Stimulated activated memory B cell treated with anti-CD40 and anti-IgM and Interleukin-4, amounts not matched to agents 10 μg/mL and 1 μg/mL and 100 μg/mL, for 72 hours (primary cell): Measurements from ENCODE around the gene VWA8.
"Not testable (repeated sequence)": the region's sequence is repeated elsewhere in the genome, so short reads cannot be mapped to it uniquely, and the experiment has no call there.

ENCODE experiments used
- ATAC-seq: fragments of 150-1000 bp; cut with Tn5 transposase; 2 replicates; pipeline ENCODE4 v1.10.0; 2021
- H3K27ac Mint-ChIP-seq: one replicate; pipeline ENCODE4 v1.8.0; 2022; ENCODE audit warnings: mild to moderate bottlenecking, mixed read lengths
- H3K27me3 Mint-ChIP-seq: one replicate; pipeline ENCODE4 v1.8.0; 2022; ENCODE audit warnings: mixed read lengths
- H3K36me3 Mint-ChIP-seq: one replicate; pipeline ENCODE4 v1.8.0; 2022; ENCODE audit warnings: mixed read lengths
- H3K4me1 Mint-ChIP-seq: one replicate; pipeline ENCODE4 v1.8.0; 2022; ENCODE audit warnings: mixed read lengths
- H3K4me3 Mint-ChIP-seq: one replicate; pipeline ENCODE4 v1.8.0; 2022; ENCODE audit warnings: mild to moderate bottlenecking, moderate library complexity, mixed read lengths
- H3K9me3 Mint-ChIP-seq: one replicate; pipeline ENCODE4 v1.8.0; 2022; ENCODE audit warnings: mixed read lengths

The VWA8 gene

GRCh38 chr13:41582027-41582463 is 378.9 kb downstream of the VWA8 start:
- Mint-ChIP-seq H3K36me3 (peaks cover 41% of the 10 kb centered on the region), H3K4me3 (no peak overlapping the region), H3K4me1 (peaks cover under 1% of the 10 kb centered on the region), H3K27me3 (no peaks in the 10 kb centered on the region), H3K9me3 (no peaks in the 10 kb centered on the region), H3K27ac (no peak overlapping the region)
- no peak for ATAC-seq

DNA sequence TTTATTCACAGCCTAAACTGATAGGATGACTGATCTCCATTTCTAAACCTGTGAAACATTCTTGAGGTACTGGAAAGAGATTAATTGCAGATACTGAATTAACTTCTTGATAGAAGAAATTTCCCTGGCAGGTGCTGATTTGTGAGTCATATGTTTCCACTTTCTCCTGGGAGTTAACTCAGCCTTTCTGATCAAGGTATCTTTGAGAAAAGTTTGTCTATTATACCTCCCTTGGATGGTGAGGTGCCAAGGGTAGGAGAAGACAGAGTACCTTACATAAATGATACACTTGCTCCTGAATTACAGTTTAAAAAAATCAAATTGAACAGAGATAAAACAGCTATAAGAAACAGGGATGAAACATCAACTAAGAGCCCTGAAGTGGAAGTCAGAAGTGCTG is 380.6 kb downstream of the VWA8 start:
- Mint-ChIP-seq H3K4me1 (peaks cover 11% of the 10 kb centered on the region), H3K27me3 (no peaks in the 10 kb centered on the region), H3K27ac (no peak overlapping the region), H3K36me3 (peaks cover 41% of the 10 kb centered on the region), H3K4me3 (no peak overlapping the region), H3K9me3 (no peaks in the 10 kb centered on the region)
- no peak for ATAC-seq

DNA sequence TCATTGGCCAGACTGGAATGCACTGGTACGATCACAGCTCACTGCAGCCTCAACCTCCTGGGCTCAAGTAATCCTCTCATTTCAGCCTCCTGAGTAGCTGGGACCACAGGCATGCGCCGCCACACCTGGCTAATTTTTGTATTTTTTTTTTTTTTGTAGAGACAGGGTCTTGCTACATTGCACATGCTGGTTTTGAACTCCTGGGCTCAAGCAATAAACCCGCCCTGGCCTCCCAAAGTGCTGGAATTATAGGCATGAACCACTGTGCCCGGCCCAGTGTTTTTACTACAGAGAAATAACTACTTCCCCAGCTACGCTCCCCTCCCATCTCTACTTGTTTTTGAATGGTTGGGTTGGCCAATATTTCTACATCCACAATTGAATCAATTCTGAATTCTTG is 381.0 kb downstream of the VWA8 start:
- Mint-ChIP-seq H3K36me3 (peaks cover 45% of the 10 kb centered on the region), H3K27me3 (no peaks in the 10 kb centered on the region), H3K9me3 (no peaks in the 10 kb centered on the region), H3K4me1 (peaks cover 11% of the 10 kb centered on the region), H3K4me3 (no peak overlapping the region), H3K27ac (no peak overlapping the region)
- no peak for ATAC-seq

DNA sequence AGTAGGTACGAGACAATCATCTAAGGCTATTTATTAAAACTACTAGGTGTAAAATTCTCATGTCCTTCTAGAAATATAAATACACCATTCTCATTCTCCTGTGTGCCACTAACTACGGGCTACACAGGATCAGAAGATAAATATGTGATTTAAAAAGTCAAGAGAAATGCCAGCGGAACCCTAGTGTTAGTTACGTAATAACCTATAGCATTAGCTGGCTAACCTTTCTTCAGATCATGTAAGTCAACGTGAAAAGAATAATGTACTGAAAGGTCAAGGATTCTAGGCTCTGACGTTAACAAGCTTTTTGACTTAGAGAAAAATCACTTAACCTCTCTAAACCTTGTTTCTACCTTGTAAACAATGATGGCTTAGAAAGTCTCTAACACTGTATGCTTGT is 381.7 kb downstream of the VWA8 start:
- H3K27ac Mint-ChIP-seq: no peak overlapping the region
- ATAC-seq: no peak
- H3K27me3 Mint-ChIP-seq: no peaks in the 10 kb centered on the region
- H3K9me3 Mint-ChIP-seq: no peaks in the 10 kb centered on the region
- H3K4me1 Mint-ChIP-seq: peaks cover 11% of the 10 kb centered on the region
- H3K4me3 Mint-ChIP-seq: no peak overlapping the region
- H3K36me3 Mint-ChIP-seq: peaks cover 51% of the 10 kb centered on the region

- no peak overlapping the region for H3K27ac Mint-ChIP-seq
- no peaks in the 10 kb centered on the region for H3K9me3 Mint-ChIP-seq
- peaks cover 11% of the 10 kb centered on the region for H3K4me1 Mint-ChIP-seq
- H3K36me3 Mint-ChIP-seq: peaks cover 45% of the 10 kb centered on the region
- no peak overlapping the region for H3K4me3 Mint-ChIP-seq
- H3K27me3 Mint-ChIP-seq: no peaks in the 10 kb centered on the region
- ATAC-seq: no peak
Observed at GRCh38 chr13:41578371-41578770, 382.5 kb downstream of the VWA8 start.

- Mint-ChIP-seq H3K9me3 (no peaks in the 10 kb centered on the region), H3K4me1 (peaks cover 11% of the 10 kb centered on the region), H3K36me3 (peaks cover 36% of the 10 kb centered on the region), H3K4me3 (no peak overlapping the region), H3K27me3 (no peaks in the 10 kb centered on the region), H3K27ac (no peak overlapping the region)
- ATAC-seq: no peak
Observed at GRCh38 chr13:41577436-41577835, 383.5 kb downstream of the VWA8 start.

GRCh38 chr13:41573640-41574039 is 387.3 kb downstream of the VWA8 start:
- ATAC-seq, H3K27ac Mint-ChIP-seq, H3K4me3 Mint-ChIP-seq, H3K27me3 Mint-ChIP-seq, H3K9me3 Mint-ChIP-seq: not testable (repeated sequence)
- peaks cover 29% of the 10 kb centered on the region for H3K36me3 Mint-ChIP-seq
- H3K4me1 Mint-ChIP-seq: peaks cover 11% of the 10 kb centered on the region

DNA sequence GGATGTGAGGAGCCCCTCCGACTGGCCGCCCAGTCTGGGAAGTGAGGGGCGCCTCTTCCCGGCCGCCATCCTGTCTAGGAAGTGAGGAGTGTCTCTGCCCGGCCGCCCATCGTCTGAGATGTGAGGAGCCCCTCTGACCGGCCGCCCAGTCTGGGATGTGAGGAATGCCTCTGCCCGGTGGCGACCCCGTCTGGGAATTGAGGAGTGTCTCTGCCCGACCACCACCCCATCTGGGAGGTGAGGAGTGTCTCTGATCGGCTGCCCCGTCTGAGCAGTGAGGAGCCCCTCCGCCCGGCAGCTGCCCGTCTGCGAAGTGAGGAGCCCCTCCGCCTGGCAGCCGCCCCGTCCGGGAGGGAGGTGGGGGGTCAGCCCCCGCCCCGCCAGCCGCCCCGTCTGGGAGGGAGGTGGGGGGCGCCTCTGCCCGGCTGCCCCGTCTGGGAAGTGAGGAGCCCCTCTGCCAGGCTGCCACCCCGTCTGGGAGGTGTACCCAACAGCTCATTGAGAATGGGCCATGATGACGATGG is 389.0 kb downstream of the VWA8 start:
- not testable (repeated sequence) for ATAC-seq, H3K4me1 Mint-ChIP-seq, H3K27ac Mint-ChIP-seq, H3K4me3 Mint-ChIP-seq, H3K27me3 Mint-ChIP-seq, H3K9me3 Mint-ChIP-seq
- peaks cover 34% of the 10 kb centered on the region for H3K36me3 Mint-ChIP-seq

GRCh38 chr13:41568972-41569351 is 391.9 kb downstream of the VWA8 start:
- H3K4me1 Mint-ChIP-seq: no peaks in the 10 kb centered on the region
- H3K4me3 Mint-ChIP-seq: no peak overlapping the region
- H3K27ac Mint-ChIP-seq: no peak overlapping the region
- no peaks in the 10 kb centered on the region for H3K27me3 Mint-ChIP-seq
- peaks cover 22% of the 10 kb centered on the region for H3K36me3 Mint-ChIP-seq
- H3K9me3 Mint-ChIP-seq: no peaks in the 10 kb centered on the region
- ATAC-seq: no peak

GRCh38 chr13:41568143-41568971 is 392.6 kb downstream of the VWA8 start:
- H3K4me3 Mint-ChIP-seq: no peak overlapping the region
- H3K9me3 Mint-ChIP-seq: no peaks in the 10 kb centered on the region
- ATAC-seq: no peak
- peaks cover 22% of the 10 kb centered on the region for H3K36me3 Mint-ChIP-seq
- H3K4me1 Mint-ChIP-seq: no peaks in the 10 kb centered on the region
- H3K27ac Mint-ChIP-seq: no peak overlapping the region
- no peaks in the 10 kb centered on the region for H3K27me3 Mint-ChIP-seq

DNA sequence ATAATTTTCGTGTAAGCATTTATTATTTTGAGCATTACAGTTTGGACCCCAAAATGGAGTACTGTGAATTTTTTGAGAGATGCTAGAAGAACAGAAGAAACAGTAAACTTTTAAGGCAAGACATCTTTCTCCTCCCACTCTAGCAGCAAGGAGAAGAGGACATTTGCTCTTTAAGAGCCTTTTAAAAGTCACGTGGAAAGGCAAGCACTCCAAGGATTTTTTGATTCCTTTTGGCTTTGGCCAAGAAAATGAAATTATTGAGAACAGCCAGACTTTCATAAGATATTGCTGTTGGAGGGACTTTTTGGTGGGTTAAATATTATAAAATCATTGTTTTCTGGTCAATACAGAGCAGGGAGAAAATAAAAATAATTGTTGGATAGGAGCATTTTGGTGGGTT is 393.5 kb downstream of the VWA8 start:
- Mint-ChIP-seq H3K9me3 (no peaks in the 10 kb centered on the region), H3K27me3 (no peaks in the 10 kb centered on the region), H3K4me3 (no peak overlapping the region), H3K27ac (no peak overlapping the region), H3K4me1 (no peaks in the 10 kb centered on the region), H3K36me3 (peaks cover 22% of the 10 kb centered on the region)
- ATAC-seq: no peak

- no peak overlapping the region for H3K27ac Mint-ChIP-seq
- no peak overlapping the region for H3K4me3 Mint-ChIP-seq
- H3K27me3 Mint-ChIP-seq: no peaks in the 10 kb centered on the region
- H3K4me1 Mint-ChIP-seq: no peaks in the 10 kb centered on the region
- no peak for ATAC-seq
- H3K36me3 Mint-ChIP-seq: peaks cover 13% of the 10 kb centered on the region
- no peaks in the 10 kb centered on the region for H3K9me3 Mint-ChIP-seq
Observed at GRCh38 chr13:41565846-41566245, 395.1 kb downstream of the VWA8 start.

GRCh38 chr13:41565216-41565615 is 395.7 kb downstream of the VWA8 start:
- no peaks in the 10 kb centered on the region for H3K27me3 Mint-ChIP-seq
- no peak overlapping the region for H3K27ac Mint-ChIP-seq

GRCh38 chr13:41563984-41564365 is 396.9 kb downstream of the VWA8 start:
- Mint-ChIP-seq H3K27me3 (no peaks in the 10 kb centered on the region), H3K9me3 (no peaks in the 10 kb centered on the region), H3K4me3 (no peak overlapping the region), H3K4me1 (no peaks in the 10 kb centered on the region), H3K36me3 (peaks cover 13% of the 10 kb centered on the region), H3K27ac (no peak overlapping the region)
- no peak for ATAC-seq

More at GRCh38 chr13:41565216-41565615, 395.7 kb downstream of the VWA8 start:
- Mint-ChIP-seq H3K9me3 (no peaks in the 10 kb centered on the region), H3K4me1 (no peaks in the 10 kb centered on the region), H3K36me3 (peaks cover 13% of the 10 kb centered on the region), H3K4me3 (no peak overlapping the region)
- no peak for ATAC-seq

DNA sequence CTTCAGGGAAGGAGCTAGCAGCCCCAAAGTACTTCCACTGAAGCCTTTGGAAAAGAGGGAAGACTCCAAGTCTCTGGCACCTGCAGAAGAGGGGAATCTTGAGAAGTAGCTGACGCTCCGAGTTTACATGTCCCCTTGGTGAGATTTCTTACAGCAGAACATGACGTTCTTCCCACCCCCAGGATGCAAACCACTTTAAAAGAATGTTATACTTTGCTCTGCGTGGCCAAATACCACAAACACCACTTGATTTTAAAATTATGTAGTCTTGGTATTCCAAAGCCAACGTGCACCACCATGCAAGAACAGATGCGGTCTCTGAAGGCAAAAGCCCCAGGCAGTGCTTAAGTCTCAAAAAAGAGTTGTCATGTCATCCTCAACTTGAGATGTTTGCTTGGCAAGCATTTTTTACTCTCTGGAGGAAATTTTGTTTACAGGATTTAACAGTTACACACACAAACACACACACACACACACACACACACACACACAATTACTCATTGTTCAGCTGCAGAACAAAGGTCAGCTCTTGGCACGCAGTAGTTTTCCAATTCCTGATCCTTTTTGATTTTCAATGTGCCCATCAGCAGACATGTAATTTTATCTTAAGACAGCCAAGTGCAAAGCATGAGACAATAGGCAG is 397.4 kb downstream of the VWA8 start:
- no peak for ATAC-seq
- Mint-ChIP-seq H3K27ac (no peak overlapping the region), H3K4me1 (no peaks in the 10 kb centered on the region), H3K9me3 (no peaks in the 10 kb centered on the region), H3K27me3 (no peaks in the 10 kb centered on the region), H3K36me3 (peaks cover 13% of the 10 kb centered on the region), H3K4me3 (no peak overlapping the region)
